ENCODE data around the gene RBAK. TPM values are rescaled to one million over a fixed set of nuclear protein-coding genes. Genes with fewer than 3 reads are reported as not detected.

Gene RBAK
- total RNA-seq, 2 donors from 2014 or later: 8.3 to 15.9 TPM

GRCh38 chr7:5093948-5094347 is 48.3 kb downstream of the RBAK start:
- Histone ChIP-seq H3K4me3 (no peak overlapping the region), H3K27ac (no peak overlapping the region), H3K4me1 (ENCODE audit: control insufficient read depth in 1 of 2, low read depth in 2 of 2) (no peaks in the 10 kb centered on the region), H3K27me3 (replicated peaks; ENCODE audit: insufficient read depth) (no peaks in the 10 kb centered on the region), H3K36me3 (no peaks in the 10 kb centered on the region), H3K9me3 (peaks cover 18% of the 10 kb centered on the region)
- DNase-seq (ENCODE audit: low spot score): no peak
- TF ChIP-seq, protein P1, sequence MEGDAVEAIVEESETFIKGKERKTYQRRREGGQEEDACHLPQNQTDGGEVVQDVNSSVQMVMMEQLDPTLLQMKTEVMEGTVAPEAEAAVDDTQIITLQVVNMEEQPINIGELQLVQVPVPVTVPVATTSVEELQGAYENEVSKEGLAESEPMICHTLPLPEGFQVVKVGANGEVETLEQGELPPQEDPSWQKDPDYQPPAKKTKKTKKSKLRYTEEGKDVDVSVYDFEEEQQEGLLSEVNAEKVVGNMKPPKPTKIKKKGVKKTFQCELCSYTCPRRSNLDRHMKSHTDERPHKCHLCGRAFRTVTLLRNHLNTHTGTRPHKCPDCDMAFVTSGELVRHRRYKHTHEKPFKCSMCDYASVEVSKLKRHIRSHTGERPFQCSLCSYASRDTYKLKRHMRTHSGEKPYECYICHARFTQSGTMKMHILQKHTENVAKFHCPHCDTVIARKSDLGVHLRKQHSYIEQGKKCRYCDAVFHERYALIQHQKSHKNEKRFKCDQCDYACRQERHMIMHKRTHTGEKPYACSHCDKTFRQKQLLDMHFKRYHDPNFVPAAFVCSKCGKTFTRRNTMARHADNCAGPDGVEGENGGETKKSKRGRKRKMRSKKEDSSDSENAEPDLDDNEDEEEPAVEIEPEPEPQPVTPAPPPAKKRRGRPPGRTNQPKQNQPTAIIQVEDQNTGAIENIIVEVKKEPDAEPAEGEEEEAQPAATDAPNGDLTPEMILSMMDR (IDR thresholded peaks at IDR 0.05): no peak
- no peak for ATAC-seq (ENCODE audit: insufficient number of reproducible peaks, low FRiP score, low read depth)

GRCh38 chr7:5094641-5095040 is 49.0 kb downstream of the RBAK start:
- TF ChIP-seq, protein P1 (IDR thresholded peaks at IDR 0.05): no peak

DNA sequence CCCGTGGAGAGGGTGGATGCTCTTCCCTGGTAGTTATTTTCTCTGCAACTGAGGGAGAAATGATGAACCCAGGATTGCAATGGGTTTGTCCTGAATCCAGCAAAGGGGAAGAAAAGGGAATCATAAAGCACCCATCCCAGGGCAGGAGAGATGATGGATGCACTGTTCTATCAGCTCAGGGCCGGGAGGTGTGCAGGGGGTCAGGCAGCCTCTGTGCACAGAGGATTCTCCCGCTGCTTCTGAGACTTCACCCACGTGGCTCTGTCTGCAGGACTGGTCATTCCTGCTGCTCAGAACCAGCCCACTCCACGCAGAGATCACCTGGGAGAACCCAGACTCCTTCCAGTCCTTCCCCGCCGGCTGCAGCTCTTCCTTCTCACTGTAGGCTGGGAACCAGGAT is 70.7 kb downstream of the RBAK start:
- no peaks in the 10 kb centered on the region for H3K27me3 ChIP-seq (replicated peaks; ENCODE audit: insufficient read depth)
- no peak for DNase-seq (ENCODE audit: low spot score)
- ATAC-seq (ENCODE audit: insufficient number of reproducible peaks, low FRiP score, low read depth): no peak
- no peaks in the 10 kb centered on the region for H3K36me3 ChIP-seq
- no peaks in the 10 kb centered on the region for H3K4me1 ChIP-seq (ENCODE audit: control insufficient read depth in 1 of 2, low read depth in 2 of 2)
- H3K27ac ChIP-seq: no peak overlapping the region
- H3K4me3 ChIP-seq: no peak overlapping the region
- TF ChIP-seq, protein P1 (IDR thresholded peaks at IDR 0.05): no peak
- H3K9me3 ChIP-seq: no peaks in the 10 kb centered on the region

More at GRCh38 chr7:5094641-5095040, 49.0 kb downstream of the RBAK start:
- Histone ChIP-seq H3K4me3 (no peak overlapping the region), H3K27me3 (replicated peaks; ENCODE audit: insufficient read depth) (no peaks in the 10 kb centered on the region), H3K36me3 (no peaks in the 10 kb centered on the region), H3K9me3 (peaks cover 18% of the 10 kb centered on the region), H3K27ac (no peak overlapping the region), H3K4me1 (ENCODE audit: control insufficient read depth in 1 of 2, low read depth in 2 of 2) (no peaks in the 10 kb centered on the region)
- no peak for ATAC-seq (ENCODE audit: insufficient number of reproducible peaks, low FRiP score, low read depth)
- DNase-seq (ENCODE audit: low spot score): no peak

GRCh38 chr7:5117095-5117970 is 71.7 kb downstream of the RBAK start:
- Histone ChIP-seq H3K36me3 (no peaks in the 10 kb centered on the region), H3K27ac (no peak overlapping the region), H3K9me3 (no peaks in the 10 kb centered on the region), H3K4me1 (ENCODE audit: control insufficient read depth in 1 of 2, low read depth in 2 of 2) (no peaks in the 10 kb centered on the region), H3K27me3 (replicated peaks; ENCODE audit: insufficient read depth) (no peaks in the 10 kb centered on the region), H3K4me3 (no peak overlapping the region)
- DNase-seq (ENCODE audit: low spot score) (no peak), ATAC-seq (ENCODE audit: insufficient number of reproducible peaks, low FRiP score, low read depth) (no peak)
- TF ChIP-seq, protein P1 (IDR thresholded peaks at IDR 0.05): no peak

Other genes starting within 250 kb of the RBAK start
- 1 to 10 TPM in 1 of 2 donors, under 1 TPM in 1; 0.68 to 1.1 TPM for gene PAPOLB, start 183.8 kb upstream of the RBAK start, total RNA-seq
- gene RADIL, start 162.1 kb upstream of the RBAK start, total RNA-seq: 10 to 100 TPM in 1 of 2 donors, 1 to 10 TPM in 1; 6.7 to 14.4 TPM
- not detected for gene MMD2, start 86.7 kb upstream of the RBAK start, total RNA-seq
- 10 to 100 TPM; 38.4 to 55.4 TPM for gene WIPI2, start 144.4 kb downstream of the RBAK start, total RNA-seq
- under 1 TPM; 0.14 to 0.21 TPM for gene SLC29A4, start 237.1 kb downstream of the RBAK start, total RNA-seq

Measured in thoracic aorta (tissue), 2 donors.